Colonic mucosa (tissue), 4 donors: Measurements from ENCODE around the gene PKDREJ. TPM values are rescaled to one million over a fixed set of nuclear protein-coding genes. Genes with fewer than 3 reads are reported as not detected.

Experiments used
- DNase-seq: peaks from one replicate; pipeline ENCODE4 v3.0.0-alpha.2; 2020
- H3K27ac ChIP-seq: fragments of 200-600 bp; one replicate; pipeline ENCODE4 v1.8.0; 2021
- H3K27me3 ChIP-seq: fragments of 200-600 bp; one replicate; pipeline ENCODE4 v1.8.0; 2021
- H3K36me3 ChIP-seq: fragments of 200-600 bp; one replicate; pipeline ENCODE4 v1.8.0; 2021
- H3K4me1 ChIP-seq: fragments of 200-600 bp; one replicate; pipeline ENCODE4 v1.8.0; 2021; ENCODE audit warnings: mild to moderate bottlenecking
- H3K4me3 ChIP-seq: fragments of 200-600 bp; one replicate; pipeline ENCODE4 v1.8.0; 2021
- H3K9ac ChIP-seq, 2 donors: one replicate each; pipeline ENCODE4 v1.7.0; 2013; ENCODE audit warnings: control low read depth in 2 of 2, low read depth in 2 of 2, low read length in 2 of 2
- H3K9me3 ChIP-seq: fragments of 200-600 bp; one replicate; pipeline ENCODE4 v1.8.0; 2021
- CTCF ChIP-seq: fragments of 200-600 bp; IDR thresholded peaks from one replicate; pipeline ENCODE4 v1.8.0; 2022; ENCODE audit warnings: antibody characterized with exemption, mild to moderate bottlenecking
- intact Hi-C: fragments of 100-400 bp; cut with DNase I; formaldehyde crosslinking; loops from one replicate; pipeline ENCODE4 v1.14.1; 2022
- total RNA-seq, 2 donors: library from RNA; stranded (reverse); fragmentation: NEBNext Ultra II Directional in 1 of 2; extraction: Animal tissue kit (Norgen Biotek cat#: 25700) in 1 of 2; gene quantifications; one replicate each; pipeline ENCODE4 v1.2.1, GENCODE V29; 2021
- donor health status: healthy.
- donor health status: DM: no; HTN: no; CAD: no.
- donor health status: DM: no; HTN: no; CAD: no.

Gene PKDREJ
- total RNA-seq, 2 donors from 2014 or later, result 0.32 to 1.1 TPM

DNA sequence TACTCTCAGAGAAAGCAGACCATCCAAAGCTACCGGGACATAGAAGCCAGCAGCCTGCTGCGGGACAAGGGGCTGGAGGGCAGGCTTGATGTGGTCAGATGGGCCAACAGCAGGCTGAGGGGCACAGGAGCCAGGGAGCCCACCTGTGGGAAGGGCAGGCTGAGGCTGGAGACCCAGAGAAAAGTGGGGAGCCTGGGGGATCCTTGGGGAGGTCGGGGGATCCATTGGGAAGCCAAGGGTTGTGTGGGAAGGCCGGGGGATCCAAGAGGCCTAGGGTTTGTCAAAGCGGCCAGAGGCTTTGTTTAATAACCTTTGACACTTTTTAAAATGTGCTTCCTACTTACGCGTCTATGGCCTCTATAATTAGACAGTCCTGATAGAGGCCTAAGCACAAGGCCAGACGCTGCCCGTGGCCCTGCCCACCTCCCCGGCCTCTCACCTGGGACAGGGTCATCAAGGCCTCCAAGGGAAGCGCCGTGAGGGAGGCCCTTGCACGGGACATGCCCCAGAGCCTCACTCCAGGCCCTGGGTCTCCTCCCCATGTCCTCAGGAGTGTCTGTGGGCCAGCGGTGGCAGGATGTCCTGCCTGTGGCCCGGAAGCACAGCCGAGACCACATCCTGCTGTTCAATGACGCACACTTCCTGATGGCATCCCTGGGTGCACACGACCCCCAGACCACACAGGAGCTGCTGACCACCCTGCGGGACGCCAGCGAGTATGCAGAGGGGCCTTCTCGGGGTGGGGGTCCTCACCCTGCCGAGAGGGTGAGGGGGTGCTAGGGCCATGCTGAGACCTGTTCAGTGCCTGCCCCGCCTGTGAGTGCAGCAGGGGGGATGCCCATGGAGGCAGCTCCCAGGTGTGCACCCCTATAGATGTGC, 25.0 kb upstream of the PKDREJ start:
- H3K27ac ChIP-seq, result no peak overlapping the region
- H3K36me3 ChIP-seq, result peaks cover 5% of the 10 kb centered on the region
- H3K4me3 ChIP-seq, result peak overlapping the region; percentile 1
- H3K9ac ChIP-seq, result peak overlapping the region; percentile 46 to 50
- H3K9me3 ChIP-seq, result no peaks in the 10 kb centered on the region
- DNase-seq, result no peak
- no peaks in the 10 kb centered on the region for H3K4me1 ChIP-seq
- H3K27me3 ChIP-seq, result no peaks in the 10 kb centered on the region
- no peak for TF ChIP-seq CTCF
- intact Hi-C loops, result no loop called here

GRCh38 chr22:46286941-46287872, 24.1 kb upstream of the PKDREJ start:
- H3K9ac ChIP-seq, result peak overlapping the region; percentile 46 to 50
- intact Hi-C loops, result no loop called here

GRCh38 chr22:46286006-46286405, 22.9 kb upstream of the PKDREJ start:
- Histone ChIP-seq H3K9me3 (no peaks in the 10 kb centered on the region), H3K4me3 (no peak overlapping the region), H3K9ac (no peak overlapping the region), H3K27me3 (no peaks in the 10 kb centered on the region), H3K27ac (no peak overlapping the region), H3K4me1 (no peaks in the 10 kb centered on the region), H3K36me3 (peaks cover 5% of the 10 kb centered on the region)
- no peak for TF ChIP-seq CTCF
- no peak for DNase-seq
- intact Hi-C loops, result no loop called here

More at GRCh38 chr22:46286941-46287872, 24.1 kb upstream of the PKDREJ start:
- Histone ChIP-seq H3K4me3 (no peak overlapping the region), H3K9me3 (no peaks in the 10 kb centered on the region), H3K4me1 (no peaks in the 10 kb centered on the region), H3K36me3 (peaks cover 5% of the 10 kb centered on the region), H3K27ac (no peak overlapping the region), H3K27me3 (no peaks in the 10 kb centered on the region)
- no peak for TF ChIP-seq CTCF
- no peak for DNase-seq

DNA sequence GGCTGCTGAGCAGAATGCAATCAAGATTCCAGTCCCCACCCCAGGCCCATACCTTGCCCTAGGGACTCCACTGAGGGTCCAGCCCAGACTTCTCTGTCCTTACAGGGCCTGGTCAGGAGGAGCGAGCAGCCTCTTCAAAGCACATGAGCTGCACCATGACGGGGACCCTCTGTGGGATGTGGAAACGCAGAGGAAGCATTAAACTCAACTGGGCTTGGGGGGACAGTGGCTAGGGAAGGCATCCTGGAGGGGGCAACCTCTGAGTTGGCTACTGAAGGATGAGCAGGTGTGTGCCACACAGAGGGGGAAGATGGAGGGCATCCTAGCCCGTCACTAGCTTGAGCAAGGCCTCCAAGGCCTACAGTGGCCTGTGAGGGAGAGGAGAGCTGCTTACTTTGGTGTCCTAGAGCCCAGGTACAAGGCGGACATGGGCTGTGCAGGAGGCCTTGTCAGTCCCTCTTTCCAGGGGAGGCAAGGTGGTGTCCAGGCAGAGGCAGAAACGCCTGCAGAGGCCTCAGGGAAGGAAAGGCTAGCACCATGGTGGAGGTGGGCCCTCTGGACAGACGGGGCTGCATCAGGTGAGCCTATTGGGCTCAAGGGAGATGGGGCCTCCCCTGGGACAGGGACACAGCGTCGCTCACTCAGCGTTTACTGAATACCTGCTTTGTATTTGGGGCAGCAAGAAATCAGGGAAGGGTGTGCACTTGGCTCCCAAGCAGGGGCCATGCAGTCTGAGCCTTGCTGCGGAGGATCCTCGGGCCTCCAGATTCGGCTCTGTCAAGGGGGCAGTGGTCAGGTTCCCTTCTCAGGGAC, 18.9 kb upstream of the PKDREJ start:
- H3K27me3 ChIP-seq, result no peaks in the 10 kb centered on the region
- no peak for TF ChIP-seq CTCF
- H3K4me3 ChIP-seq, result no peak overlapping the region
- no peak for DNase-seq
- H3K9me3 ChIP-seq, result no peaks in the 10 kb centered on the region
- no peak overlapping the region for H3K27ac ChIP-seq
- intact Hi-C loops, result no loop called here
- no peak overlapping the region for H3K9ac ChIP-seq
- peaks cover 24% of the 10 kb centered on the region for H3K36me3 ChIP-seq
- no peaks in the 10 kb centered on the region for H3K4me1 ChIP-seq
